Subcutaneous adipose tissue (tissue), 4 donors: ENCODE data around the gene KDM1B. TPM values are rescaled to one million over a fixed set of nuclear protein-coding genes. Genes with fewer than 3 reads are reported as not detected.

Experiments used
- total RNA-seq, 4 donors: library from RNA; depleted of rRNA; stranded (reverse); fragments of >200 nt; gene quantifications; one replicate each; pipeline ENCODE4 v1.1.0, GENCODE V29; 2016
- TF ChIP-seq, protein P1 (sequence below): fragments of 450-650 bp; IDR thresholded peaks from one replicate; pipeline ENCODE4 v1.5.1; 2016; ENCODE audit warnings: low read depth, mild to moderate bottlenecking, control low read depth, antibody characterized with exemption, moderate library complexity

Gene KDM1B, protein sequence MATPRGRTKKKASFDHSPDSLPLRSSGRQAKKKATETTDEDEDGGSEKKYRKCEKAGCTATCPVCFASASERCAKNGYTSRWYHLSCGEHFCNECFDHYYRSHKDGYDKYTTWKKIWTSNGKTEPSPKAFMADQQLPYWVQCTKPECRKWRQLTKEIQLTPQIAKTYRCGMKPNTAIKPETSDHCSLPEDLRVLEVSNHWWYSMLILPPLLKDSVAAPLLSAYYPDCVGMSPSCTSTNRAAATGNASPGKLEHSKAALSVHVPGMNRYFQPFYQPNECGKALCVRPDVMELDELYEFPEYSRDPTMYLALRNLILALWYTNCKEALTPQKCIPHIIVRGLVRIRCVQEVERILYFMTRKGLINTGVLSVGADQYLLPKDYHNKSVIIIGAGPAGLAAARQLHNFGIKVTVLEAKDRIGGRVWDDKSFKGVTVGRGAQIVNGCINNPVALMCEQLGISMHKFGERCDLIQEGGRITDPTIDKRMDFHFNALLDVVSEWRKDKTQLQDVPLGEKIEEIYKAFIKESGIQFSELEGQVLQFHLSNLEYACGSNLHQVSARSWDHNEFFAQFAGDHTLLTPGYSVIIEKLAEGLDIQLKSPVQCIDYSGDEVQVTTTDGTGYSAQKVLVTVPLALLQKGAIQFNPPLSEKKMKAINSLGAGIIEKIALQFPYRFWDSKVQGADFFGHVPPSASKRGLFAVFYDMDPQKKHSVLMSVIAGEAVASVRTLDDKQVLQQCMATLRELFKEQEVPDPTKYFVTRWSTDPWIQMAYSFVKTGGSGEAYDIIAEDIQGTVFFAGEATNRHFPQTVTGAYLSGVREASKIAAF
- 10 to 100 TPM; 11.9 to 15.8 (median 14.9) TPM for total RNA-seq

DNA sequence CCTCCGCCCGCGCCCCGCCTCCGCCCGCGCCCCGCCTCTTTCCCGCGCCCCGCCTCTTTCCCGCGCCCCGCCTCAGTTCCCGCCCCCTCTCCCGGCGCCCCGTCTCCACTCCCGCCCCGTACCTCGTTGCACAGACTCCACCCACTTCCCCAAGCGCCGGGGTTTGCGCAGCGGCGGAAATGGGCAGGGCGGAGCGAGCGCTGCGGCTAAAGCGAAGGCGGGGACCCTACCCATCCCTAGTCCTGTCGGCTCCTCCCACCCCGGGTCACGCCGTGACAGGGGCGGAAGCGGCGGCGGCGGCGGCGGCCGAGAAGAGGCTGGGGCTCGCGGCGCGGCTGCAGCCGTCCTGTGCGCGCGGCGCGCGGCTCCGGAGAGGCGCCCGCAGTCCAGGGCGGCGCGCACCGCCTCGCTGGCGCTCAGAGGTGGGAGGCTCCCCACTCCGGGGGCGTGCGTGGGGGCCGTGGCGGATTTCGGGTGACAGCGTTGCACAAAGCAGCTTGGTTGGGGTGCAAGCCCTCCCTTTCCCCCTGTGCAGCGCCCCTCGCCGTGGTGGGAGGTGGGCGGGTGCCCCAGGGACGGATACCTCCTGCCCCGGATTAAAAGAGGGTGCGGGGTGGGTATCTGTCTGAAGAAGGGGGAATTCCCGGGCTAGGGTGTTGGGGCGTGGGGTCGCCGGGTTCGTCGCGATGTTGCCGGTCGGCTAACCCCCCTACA, at the start of gene KDM1B:
Gene KDM1B, plus strand, starts transcription at position 273 of the 714 bp plus-strand sequence. CDS start 4,474 bp downstream, outside the sequence.
- TF ChIP-seq, protein P1, sequence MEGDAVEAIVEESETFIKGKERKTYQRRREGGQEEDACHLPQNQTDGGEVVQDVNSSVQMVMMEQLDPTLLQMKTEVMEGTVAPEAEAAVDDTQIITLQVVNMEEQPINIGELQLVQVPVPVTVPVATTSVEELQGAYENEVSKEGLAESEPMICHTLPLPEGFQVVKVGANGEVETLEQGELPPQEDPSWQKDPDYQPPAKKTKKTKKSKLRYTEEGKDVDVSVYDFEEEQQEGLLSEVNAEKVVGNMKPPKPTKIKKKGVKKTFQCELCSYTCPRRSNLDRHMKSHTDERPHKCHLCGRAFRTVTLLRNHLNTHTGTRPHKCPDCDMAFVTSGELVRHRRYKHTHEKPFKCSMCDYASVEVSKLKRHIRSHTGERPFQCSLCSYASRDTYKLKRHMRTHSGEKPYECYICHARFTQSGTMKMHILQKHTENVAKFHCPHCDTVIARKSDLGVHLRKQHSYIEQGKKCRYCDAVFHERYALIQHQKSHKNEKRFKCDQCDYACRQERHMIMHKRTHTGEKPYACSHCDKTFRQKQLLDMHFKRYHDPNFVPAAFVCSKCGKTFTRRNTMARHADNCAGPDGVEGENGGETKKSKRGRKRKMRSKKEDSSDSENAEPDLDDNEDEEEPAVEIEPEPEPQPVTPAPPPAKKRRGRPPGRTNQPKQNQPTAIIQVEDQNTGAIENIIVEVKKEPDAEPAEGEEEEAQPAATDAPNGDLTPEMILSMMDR: no peak

- TF ChIP-seq, protein P1: no peak
Measured at GRCh38 chr6:18107061-18107460, 48.2 kb upstream of the KDM1B start.

DNA sequence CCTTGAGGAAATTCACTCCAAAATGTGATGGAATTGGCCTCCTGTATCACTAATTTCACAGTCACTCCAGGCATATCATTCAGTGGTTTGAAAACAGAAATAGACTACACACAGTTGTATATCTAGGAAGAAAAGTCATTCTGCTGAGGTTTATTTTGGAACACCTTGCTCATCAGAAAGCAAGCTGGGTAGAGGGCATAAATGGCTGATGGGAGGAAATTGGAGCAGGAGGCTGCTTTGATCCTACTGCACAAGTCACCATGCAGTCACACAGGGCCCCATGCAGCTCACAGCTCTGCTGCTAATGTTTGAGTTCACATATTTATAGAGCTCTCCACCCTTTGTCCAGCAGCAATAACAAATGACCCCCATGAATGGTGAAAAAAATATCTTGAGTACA, 45.1 kb upstream of the KDM1B start:
- TF ChIP-seq, protein P1: no peak

GRCh38 chr6:18115356-18115755, 39.9 kb upstream of the KDM1B start:
- TF ChIP-seq, protein P1: no peak

DNA sequence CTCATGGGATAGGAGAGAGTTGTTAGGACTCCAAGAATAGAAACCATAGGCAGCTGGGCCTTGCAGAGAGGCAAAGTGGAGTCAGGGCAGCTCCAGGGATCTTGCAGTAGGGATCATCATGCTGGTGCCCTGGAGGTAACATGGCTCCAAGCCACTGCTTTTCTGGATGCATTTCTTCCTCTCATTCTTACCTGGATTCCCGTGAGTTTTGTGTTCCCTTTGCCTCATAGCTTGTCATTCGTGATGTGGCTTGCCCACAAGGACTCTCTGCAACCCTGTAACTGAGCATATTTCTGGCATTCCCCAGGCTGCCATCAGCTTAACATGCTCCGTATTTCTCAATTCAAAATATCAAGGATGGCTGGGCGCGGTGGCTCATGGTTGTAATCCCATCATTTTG, 38.1 kb upstream of the KDM1B start:
- TF ChIP-seq, protein P1: no peak

- TF ChIP-seq, protein P1: no peak
Measured at GRCh38 chr6:18118330-18118729, 36.9 kb upstream of the KDM1B start.
